GM12875 (cell line): ENCODE data around the gene FBXL15.

ENCODE experiments used
- H3K4me3 ChIP-seq: one replicate; pipeline ENCODE4 v1.5.1; 2011; ENCODE audit warnings: low read depth, low read length, control low read depth
- CTCF ChIP-seq: IDR thresholded peaks from 2 replicates; pipeline ENCODE4 v1.5.1; 2011; ENCODE audit warnings: low read depth, mild to moderate bottlenecking, control low read depth, inconsistent platforms, low read length, moderate library complexity, borderline replicate concordance; ENCODE audit not compliant: insufficient read depth

FBXL15 gene

GRCh38 chr10:102437515-102437914 is 16.9 kb downstream of the FBXL15 start:
- TF ChIP-seq CTCF: no peak
- no peak overlapping the region for H3K4me3 ChIP-seq

- TF ChIP-seq CTCF: no peak
- no peak overlapping the region for H3K4me3 ChIP-seq
Measured at GRCh38 chr10:102438374-102438773, 17.7 kb downstream of the FBXL15 start.

GRCh38 chr10:102444851-102445250 is 24.2 kb downstream of the FBXL15 start:
- no peak overlapping the region for H3K4me3 ChIP-seq
- no peak for TF ChIP-seq CTCF

GRCh38 chr10:102449321-102450123 is 28.9 kb downstream of the FBXL15 start:
- TF ChIP-seq CTCF: no peak
- H3K4me3 ChIP-seq: peak overlapping the region; percentile 77

GRCh38 chr10:102450124-102450373 is 29.4 kb downstream of the FBXL15 start:
- TF ChIP-seq CTCF: no peak
- peak overlapping the region; percentile 77 for H3K4me3 ChIP-seq

- TF ChIP-seq CTCF: no peak
Measured at GRCh38 chr10:102450374-102451104, 29.9 kb downstream of the FBXL15 start.

More at GRCh38 chr10:102450374-102451104, 29.9 kb downstream of the FBXL15 start:
- H3K4me3 ChIP-seq: peak overlapping the region; percentile 77
